Stimulated activated CD8-positive, alpha-beta memory T cell treated with anti-CD3 and anti-CD28 coated beads, Interleukin-12 subunit alpha, Interleukin-12 subunit beta, amount 100 ng/mL, for 24 hours (primary cell): ENCODE measurements around the gene CMTM3.
A peak's percentile ranks its signal among the peaks of the same experiment; 100 is the strongest.

ENCODE experiments used
- DNase-seq: peaks from one replicate; pipeline ENCODE4 v3.0.0-alpha.2; 2020; ENCODE audit errors: extremely low read depth

CMTM3 gene

GRCh38 chr16:66635406-66635805 lies 30.9 kb downstream of the CMTM3 start:
- DNase-seq = no peak

DNA sequence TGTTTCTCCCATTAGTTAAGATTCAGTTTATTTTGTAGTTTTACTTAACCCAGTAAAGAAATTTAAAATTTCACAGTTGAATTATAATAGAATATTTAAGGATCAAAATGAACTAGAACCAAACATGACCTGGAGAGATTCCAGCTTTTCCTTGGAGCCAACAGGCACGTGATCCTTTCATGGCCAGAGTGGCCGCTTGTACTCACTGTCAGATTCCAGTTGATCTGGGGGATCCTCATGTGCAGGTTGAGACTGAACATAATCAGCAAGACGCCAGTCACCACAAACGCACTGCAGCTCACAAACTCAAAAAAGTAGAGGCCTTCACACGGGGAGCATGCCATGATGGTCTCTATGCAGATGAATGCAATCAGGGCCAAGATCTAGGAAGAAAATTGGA lies 31.7 kb downstream of the CMTM3 start:
- no peak for DNase-seq

- no peak for DNase-seq
These were observed 33.3 kb downstream of the CMTM3 start for GRCh38 chr16:66637806-66638205.

GRCh38 chr16:66639091-66639885 lies 34.8 kb downstream of the CMTM3 start:
- DNase-seq = no peak

- DNase-seq = no peak
These were observed 36.3 kb downstream of the CMTM3 start for GRCh38 chr16:66640724-66641314.

- DNase-seq = no peak
These were observed 36.9 kb downstream of the CMTM3 start for GRCh38 chr16:66641387-66641786.

DNA sequence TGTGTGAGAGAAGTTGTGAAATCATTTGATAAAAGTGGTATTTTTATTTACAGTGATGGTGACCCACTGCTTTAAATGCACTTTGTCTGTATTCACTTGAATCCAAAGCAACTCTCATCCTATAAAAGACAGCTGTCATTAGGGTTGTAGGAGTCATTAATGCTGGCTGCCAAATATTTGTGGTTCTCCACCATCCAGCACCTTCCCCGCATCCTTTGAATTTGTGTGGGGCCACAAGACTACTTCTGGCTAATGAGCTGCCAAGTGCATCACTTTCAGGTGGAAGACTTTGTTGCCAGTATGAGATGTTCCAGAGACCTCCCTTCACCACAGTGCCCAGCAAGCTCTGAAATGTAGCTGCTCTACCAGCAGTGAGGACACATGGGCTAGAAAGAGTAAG lies 43.4 kb downstream of the CMTM3 start:
- DNase-seq = no peak

DNA sequence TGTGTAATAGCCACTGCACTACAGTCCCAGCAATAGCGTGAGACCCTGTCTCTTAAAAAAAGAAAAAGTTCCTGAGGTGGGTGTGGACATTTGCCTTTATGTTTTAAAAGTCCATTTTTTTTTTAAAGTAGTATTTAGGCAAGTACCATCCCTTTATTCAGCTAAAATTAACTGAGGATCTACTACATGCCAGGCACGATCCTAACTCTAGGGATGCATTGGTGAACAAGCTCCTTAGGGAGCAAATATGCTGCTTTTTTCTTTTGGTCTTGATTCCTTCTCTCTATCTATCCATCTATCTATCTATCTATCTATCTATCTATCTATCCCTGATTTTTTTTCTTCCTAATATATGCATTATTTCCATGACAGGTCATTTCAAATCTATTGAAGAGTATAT lies 44.7 kb downstream of the CMTM3 start:
- no peak for DNase-seq

DNA sequence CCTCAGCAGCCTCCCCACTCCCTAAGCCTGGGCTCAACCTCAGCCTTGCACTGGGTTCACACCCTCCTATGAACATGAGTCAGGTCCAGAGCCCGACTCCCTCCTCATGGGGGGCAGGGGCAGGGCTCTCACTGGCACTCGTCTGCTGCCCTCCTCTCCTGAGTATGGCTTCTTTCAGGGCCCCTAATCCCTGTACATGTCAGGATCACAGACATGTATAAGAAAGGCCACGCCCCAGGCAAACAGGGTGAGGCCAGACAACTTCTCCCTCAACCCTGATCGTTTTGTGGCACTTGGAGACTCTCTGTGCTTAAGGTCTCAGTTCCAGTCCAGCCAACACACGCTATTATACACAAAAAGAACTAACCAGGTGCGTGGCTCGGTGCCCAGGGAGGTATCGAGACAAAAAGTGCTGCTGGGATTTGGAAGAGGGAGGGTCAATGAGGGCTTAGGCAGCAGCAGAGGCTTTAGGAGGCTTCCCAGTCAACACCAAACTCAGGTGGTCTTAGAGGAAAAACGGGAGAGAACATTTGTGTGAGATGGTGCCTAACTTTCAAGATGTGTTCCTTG lies 45.2 kb downstream of the CMTM3 start:
- DNase-seq = no peak

- peak; percentile 35 for DNase-seq
These were observed 46.4 kb downstream of the CMTM3 start for GRCh38 chr16:66650707-66651473.

GRCh38 chr16:66651474-66651765 lies 46.9 kb downstream of the CMTM3 start:
- DNase-seq = no peak

- DNase-seq = no peak
These were observed 47.5 kb downstream of the CMTM3 start for GRCh38 chr16:66651965-66652364.

- no peak for DNase-seq
These were observed 48.3 kb downstream of the CMTM3 start for GRCh38 chr16:66652661-66653360.

- DNase-seq = no peak
These were observed 49.3 kb downstream of the CMTM3 start for GRCh38 chr16:66653581-66654350.

- DNase-seq = no peak
These were observed 52.0 kb downstream of the CMTM3 start for GRCh38 chr16:66656547-66656946.

DNA sequence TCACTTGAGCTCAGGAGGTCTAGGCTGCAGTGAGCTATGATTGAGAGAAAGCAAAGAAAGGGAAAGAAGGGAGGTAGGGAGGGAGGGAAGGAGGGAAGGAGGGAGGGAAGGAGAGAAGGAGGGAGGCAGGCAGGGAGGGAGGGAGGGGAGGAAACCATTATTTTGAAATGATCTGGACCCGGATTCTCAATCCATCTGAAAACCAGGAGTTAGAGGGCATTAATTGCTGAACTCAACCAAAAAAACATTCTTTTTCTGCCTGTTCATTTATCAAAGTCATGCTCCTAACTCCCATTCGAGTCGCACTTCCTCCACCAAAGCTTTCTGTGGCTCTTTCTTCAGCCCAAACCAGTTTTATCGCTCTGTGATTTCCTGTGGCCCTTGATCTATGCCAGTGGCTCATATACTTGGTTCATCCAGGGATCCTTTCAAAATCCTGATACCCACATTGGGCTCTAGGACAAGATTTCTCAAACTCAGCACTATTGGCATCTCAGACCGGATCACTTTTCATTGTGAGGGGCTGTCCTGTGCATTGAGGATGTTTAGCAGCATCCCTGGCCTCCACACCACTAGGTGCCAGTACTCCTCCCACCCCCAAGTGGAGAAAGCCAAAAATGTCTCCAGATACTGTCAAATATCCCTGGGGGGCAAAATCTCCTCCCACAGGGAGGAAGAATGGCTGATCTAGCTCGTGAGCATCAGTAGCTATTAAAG lies 53.8 kb downstream of the CMTM3 start:
- no peak for DNase-seq

- DNase-seq = no peak
These were observed 54.3 kb downstream of the CMTM3 start for GRCh38 chr16:66658860-66659190.

- no peak for DNase-seq
These were observed 56.1 kb downstream of the CMTM3 start for GRCh38 chr16:66660422-66661209.

- DNase-seq = no peak
These were observed 56.7 kb downstream of the CMTM3 start for GRCh38 chr16:66661210-66661560.
